ENCODE measurements around the gene CTDP1.
"Not testable (repeated sequence)": the region's sequence is repeated elsewhere in the genome, so short reads cannot be mapped to it uniquely, and the experiment has no call there.

CTDP1 gene

GRCh38 chr18:79704631-79705030 lies 25.0 kb downstream of the CTDP1 start:
- no peak for DNase-seq

- DNase-seq = no peak
These were observed 25.7 kb downstream of the CTDP1 start for GRCh38 chr18:79705272-79705671.

DNA sequence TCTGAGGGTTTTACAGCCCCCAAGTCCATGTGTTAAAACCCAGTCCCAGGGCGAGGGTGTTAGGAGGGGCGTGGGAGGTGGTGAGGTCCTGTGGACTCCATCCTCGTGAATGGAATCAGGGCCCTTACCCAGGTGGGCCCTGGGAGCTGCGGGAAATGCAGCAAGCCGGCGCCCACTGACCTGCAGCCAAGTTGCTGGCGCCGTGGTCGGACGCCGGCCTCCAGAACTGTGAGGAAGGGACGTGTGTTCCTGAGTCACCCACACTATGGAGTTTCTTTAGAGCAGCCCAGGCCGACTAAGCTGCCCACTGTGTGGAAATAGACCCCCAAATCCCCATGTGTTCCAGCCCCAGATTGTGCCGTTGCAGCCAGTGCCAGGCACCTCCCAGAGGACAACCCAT lies 26.4 kb downstream of the CTDP1 start:
- no peak for DNase-seq

- no peak for DNase-seq
These were observed 27.1 kb downstream of the CTDP1 start for GRCh38 chr18:79706658-79707057.

DNA sequence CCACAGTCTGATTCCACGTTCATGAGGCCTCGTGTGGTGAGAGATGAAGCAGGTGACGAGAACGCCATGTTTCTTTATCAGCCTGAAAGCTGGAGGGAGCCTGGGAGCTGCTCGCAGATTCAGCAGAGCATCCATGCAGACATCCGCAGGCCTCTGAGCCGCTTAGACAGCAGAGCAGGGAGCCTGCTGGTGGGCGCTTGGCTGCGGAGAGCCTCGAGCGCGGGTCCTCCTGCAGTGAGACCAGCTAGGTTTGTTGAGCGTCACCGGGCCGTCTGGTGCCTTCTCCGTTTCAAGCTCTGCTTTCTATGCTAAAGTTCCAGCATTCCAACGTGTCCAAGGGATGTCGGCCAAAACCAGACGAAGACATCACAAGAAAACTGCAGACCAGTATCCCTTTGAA lies 27.6 kb downstream of the CTDP1 start:
- DNase-seq = no peak

DNA sequence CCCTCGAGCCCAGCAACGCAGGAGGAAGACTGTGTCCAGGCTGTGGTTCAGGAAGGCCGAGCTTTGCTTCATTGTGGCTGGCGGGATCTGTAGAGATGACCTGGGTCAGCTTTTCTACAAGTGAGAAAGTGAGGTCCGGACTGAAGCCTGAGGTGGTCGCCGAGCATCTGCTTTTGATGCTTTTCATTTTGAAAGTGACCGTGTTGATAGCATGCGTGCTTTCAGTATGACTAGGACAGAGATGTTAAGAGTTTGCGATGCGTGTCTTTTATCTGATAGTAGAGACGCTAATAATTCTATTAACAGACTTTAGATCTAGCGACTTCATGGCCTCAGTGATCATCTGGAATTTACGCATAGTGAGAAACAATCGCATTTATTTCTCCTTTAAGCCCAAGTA lies 28.1 kb downstream of the CTDP1 start:
- DNase-seq = no peak

GRCh38 chr18:79708412-79708811 lies 28.8 kb downstream of the CTDP1 start:
- no peak for DNase-seq

DNA sequence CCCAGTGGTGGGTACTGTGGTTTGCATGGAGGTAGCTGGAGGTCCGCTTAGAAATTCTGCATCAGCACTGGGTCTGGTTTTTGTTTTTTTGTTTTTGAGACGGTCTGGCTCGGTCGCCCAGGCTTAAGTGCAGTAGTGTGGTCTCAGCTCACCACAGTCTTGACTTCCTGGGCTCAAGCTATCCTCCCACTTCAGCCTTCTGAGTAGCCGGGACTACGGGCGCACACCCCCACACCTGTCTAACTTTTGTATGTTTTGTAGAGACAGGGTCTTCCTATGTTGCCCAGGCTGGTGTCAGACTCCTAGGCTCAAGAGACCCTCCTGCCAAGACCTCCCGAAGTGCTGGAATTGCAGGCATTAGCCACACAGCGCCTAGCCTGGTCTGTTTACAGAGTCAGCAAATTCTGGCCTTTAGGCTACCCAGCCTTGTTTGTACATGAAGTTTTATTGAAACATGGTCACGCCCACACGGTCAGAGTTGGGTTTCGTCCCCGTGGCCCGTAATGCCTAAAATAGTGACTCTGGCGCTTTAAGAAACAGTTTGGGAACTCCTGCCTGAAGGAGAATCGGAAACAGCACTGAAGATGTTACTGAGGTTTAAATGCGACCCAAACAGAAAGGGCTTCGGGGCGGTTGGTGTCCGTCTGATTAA lies 32.7 kb downstream of the CTDP1 start:
- DNase-seq = no peak

DNA sequence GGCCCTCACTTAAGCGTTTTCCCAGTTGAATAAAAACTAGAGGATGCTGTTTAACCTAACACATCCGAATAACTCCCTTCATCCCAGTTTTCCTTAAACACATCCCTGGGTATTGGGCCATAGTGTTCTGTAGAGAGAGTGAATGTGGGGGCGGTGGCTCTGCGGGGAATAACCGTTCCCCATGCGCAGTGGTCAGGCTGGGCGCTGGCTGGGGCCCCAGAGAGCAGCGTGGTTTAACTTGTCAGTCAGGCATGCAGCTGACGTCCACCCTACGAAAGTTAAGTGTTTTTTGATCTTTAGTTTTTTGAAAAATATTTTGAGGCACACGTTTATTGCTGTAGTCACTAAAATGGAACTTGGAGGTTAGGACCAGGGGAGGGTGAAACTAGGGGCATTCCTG lies 33.7 kb downstream of the CTDP1 start:
- DNase-seq = no peak

GRCh38 chr18:79714531-79715240 lies 35.1 kb downstream of the CTDP1 start:
- DNase-seq = no peak

GRCh38 chr18:79715280-79715679 lies 35.7 kb downstream of the CTDP1 start:
- no peak for DNase-seq

DNA sequence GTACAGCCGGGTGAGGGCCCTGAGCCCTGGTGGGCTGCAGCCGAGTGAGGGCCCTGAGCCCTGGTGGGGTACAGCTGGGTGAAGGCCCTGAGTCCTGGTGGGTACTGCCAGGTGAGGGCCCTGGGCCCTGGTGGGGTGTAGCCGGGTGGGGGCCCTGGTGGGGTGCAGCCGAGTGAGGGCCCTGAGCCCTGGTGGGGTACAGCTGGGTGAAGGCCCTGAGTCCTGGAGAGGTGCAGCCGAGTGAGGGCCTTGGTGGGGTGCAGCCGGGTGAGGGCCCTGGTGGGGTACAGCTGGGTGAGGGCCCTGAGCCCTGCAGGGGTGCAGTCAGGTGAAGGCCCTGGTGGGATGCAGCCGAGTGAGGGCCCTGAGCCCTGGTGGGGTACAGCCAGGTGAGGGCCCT lies 37.5 kb downstream of the CTDP1 start:
- DNase-seq = no peak

GRCh38 chr18:79717555-79718074 lies 38.0 kb downstream of the CTDP1 start:
- DNase-seq = no peak

- no peak for DNase-seq
These were observed 38.5 kb downstream of the CTDP1 start for GRCh38 chr18:79718126-79718525.

- DNase-seq = no peak
These were observed 39.4 kb downstream of the CTDP1 start for GRCh38 chr18:79718878-79719477.

GRCh38 chr18:79719478-79720358 lies 40.1 kb downstream of the CTDP1 start:
- not testable (repeated sequence) for DNase-seq

DNA sequence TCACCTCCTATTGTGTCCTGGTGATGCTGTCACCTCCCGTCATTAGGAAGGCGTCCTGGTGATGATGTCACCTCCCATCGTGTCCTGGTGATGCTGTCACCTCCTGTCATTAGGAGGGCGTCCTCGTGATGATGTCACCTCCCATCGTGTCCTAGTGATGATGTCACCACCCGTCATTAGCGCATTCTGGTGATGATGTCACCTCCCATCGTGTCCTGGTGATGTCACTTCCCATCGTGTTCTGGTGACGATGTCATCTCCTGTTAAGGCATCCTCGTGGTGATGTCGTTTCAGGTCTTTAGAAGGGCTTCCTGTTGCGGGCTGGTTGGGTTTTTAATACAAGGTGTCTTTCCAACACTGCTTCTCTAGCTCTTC lies 40.7 kb downstream of the CTDP1 start:
- DNase-seq = no peak

- DNase-seq = no peak
These were observed 43.4 kb downstream of the CTDP1 start for GRCh38 chr18:79723036-79723435.

DNA sequence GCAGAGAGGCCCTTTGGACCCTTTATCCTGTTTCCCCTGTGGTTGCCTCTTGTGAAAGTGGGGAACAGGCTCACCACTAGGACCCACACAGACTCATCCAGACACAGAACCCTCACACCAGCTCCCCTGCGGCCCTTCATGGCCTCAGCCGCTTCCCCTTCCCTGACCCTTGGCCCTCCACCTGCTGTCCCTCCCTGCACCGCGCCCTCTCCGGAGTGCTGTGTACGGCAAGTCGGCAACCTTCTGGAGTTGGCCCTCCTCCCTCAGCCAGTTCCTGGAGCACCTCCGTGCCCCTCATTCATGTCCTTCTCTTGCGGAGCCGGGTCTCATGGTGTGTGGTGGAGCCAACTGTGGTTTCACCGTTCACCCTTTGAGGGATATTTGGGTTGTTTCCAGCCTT lies 44.0 kb downstream of the CTDP1 start:
- no peak for DNase-seq

- no peak for DNase-seq
These were observed 44.9 kb downstream of the CTDP1 start for GRCh38 chr18:79724299-79725080.

DNA sequence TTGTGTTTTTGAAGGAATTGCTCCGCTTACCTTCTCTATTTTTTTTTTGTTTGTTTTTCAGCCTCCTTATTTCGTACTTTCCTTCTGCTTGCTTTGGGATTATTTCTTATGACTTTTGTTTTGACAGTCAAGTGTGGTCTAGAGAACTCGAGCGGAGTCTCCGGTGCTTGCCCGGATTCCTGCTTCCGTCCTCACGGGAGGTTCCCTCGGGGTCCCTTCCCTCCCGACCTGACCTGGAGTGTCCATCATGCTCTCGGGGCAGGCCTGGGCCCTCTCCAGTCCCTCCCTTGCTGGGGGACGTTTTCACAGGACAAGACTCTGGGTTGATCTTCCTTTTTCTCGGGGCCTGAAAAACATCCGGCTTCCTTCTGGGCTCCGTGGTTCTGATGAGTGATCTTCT lies 45.9 kb downstream of the CTDP1 start:
- no peak for DNase-seq

- no peak for DNase-seq
These were observed 47.1 kb downstream of the CTDP1 start for GRCh38 chr18:79726721-79727120.

Measured in NCI-H146 (cell line).